ENCODE data around the gene LPP. TPM values are rescaled to one million over a fixed set of nuclear protein-coding genes. Genes with fewer than 3 reads are reported as not detected.

LPP gene
- total and polyA plus RNA-seq, 9 of the 15 experiments (the other 6 are each of a cell fraction or from before 2014, with no cell fraction given), result 0.07 to 0.18 TPM; not detected in 7

- TF ChIP-seq KLF13 (tag; IDR thresholded peaks at IDR 0.05; ENCODE audit: borderline replicate concordance, low read depth) (no peak), HIVEP1 (CRISPR knock-in tag; IDR thresholded peaks at IDR 0.05) (no peak), SNRNP70 (optimal IDR thresholded peaks at IDR 0.05; ENCODE audit: low read depth, low read length) (no peak), VEZF1 (CRISPR knock-in tag; IDR thresholded peaks at IDR 0.05) (no peak), PPARD (CRISPR knock-in tag; IDR thresholded peaks at IDR 0.05) (no peak)
Measured at GRCh38 chr3:188936597-188937107, 782.7 kb downstream of the LPP start (continued).

DNA sequence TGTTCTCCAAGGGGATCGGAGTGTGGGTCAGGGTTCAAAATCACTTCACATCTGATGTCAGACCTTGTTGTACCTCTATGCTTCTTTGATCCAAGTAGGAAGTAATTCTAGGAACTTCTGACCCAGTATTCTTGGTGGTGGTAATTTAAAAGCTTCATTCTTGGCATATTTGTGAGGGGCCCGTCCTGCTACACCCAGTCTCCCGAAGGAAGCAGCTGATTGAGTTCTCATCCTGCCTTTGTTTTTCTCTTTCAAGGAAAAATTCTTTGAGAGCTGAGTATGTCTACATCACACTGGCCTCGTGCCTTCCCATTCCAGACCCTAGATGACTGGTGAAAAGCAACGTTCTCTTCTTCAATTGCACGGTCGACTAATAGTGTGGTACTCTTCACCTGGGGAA, 783.4 kb downstream of the LPP start:
- intact Hi-C loops (cut with micrococcal nuclease) (no loop called here), in situ Hi-C loops (cut with MboI) (no loop called here)
- FAIRE-seq (no peak), DNase-seq (ENCODE audit: extremely low read depth in 1 of 4, low spot score in 3 of 4) (no peak), ATAC-seq (no peak)
- Histone ChIP-seq H3K9me3 (replicated peaks; ENCODE audit: control insufficient read depth, insufficient read depth, low read depth, low read length) (no peaks in the 10 kb centered on the region), H3K79me2 (ENCODE audit: control insufficient read depth, insufficient read depth, low read length) (no peaks in the 10 kb centered on the region), H3K36me3 (ENCODE audit: control insufficient read depth, insufficient read depth, low read length) (no peaks in the 10 kb centered on the region), H3K27ac (ENCODE audit: extremely low read depth, low read depth, low read length) (no peak overlapping the region), H4K20me1 (replicated peaks; ENCODE audit: control insufficient read depth, insufficient read depth, low read length) (no peaks in the 10 kb centered on the region), H3K9ac (ENCODE audit: insufficient read depth in 1 of 2, low read depth in 2 of 2, low read length in 2 of 2) (no peak overlapping the region), H2AFZ (ENCODE audit: low read depth, low read length) (no peak overlapping the region), H3K4me1 (replicated peaks in 1 of 2; ENCODE audit: control insufficient read depth in 2 of 2, insufficient read depth in 2 of 2, low read length in 2 of 2) (no peaks in the 10 kb centered on the region), H3K9me1 (ENCODE audit: control insufficient read depth, insufficient read depth, low read length) (no peaks in the 10 kb centered on the region), H3K27me3 (ENCODE audit: control insufficient read depth in 2 of 2, insufficient read depth in 2 of 2, low read length in 2 of 2) (no peaks in the 10 kb centered on the region), H3K4me3 (no peak overlapping the region), H3K4me2 (ENCODE audit: insufficient read depth, low read length) (no peak overlapping the region)
- TF ChIP-seq CCAR2 (IDR thresholded peaks at IDR 0.05; ENCODE audit: low read depth, low read length) (no peak), FUS (optimal IDR thresholded peaks at IDR 0.05; ENCODE audit: low read depth, low read length) (no peak), CEBPG (CRISPR knock-in tag; IDR thresholded peaks at IDR 0.05) (no peak), CEBPG (tag; conservative IDR thresholded peaks at IDR 0.05 in 1 of 2, IDR thresholded peaks at IDR 0.05 in 1 of 2) (no peak), NELFE (IDR thresholded peaks at IDR 0.05; ENCODE audit: insufficient read depth, insufficient read length) (no peak), RBM25 (IDR thresholded peaks at IDR 0.05; ENCODE audit: low read depth, low read length, severe bottlenecking) (no peak), MAZ (CRISPR knock-in tag; conservative IDR thresholded peaks at IDR 0.05 in 1 of 2, IDR thresholded peaks at IDR 0.05 in 1 of 2) (no peak), THRA (IDR thresholded peaks at IDR 0.05) (no peak), FOXA3 (CRISPR knock-in tag; conservative IDR thresholded peaks at IDR 0.05 in 1 of 2, IDR thresholded peaks at IDR 0.05 in 1 of 2) (no peak), HSF4 (CRISPR knock-in tag; IDR thresholded peaks at IDR 0.05; ENCODE audit: borderline replicate concordance) (no peak)
- TF ChIP-seq, protein P1, sequence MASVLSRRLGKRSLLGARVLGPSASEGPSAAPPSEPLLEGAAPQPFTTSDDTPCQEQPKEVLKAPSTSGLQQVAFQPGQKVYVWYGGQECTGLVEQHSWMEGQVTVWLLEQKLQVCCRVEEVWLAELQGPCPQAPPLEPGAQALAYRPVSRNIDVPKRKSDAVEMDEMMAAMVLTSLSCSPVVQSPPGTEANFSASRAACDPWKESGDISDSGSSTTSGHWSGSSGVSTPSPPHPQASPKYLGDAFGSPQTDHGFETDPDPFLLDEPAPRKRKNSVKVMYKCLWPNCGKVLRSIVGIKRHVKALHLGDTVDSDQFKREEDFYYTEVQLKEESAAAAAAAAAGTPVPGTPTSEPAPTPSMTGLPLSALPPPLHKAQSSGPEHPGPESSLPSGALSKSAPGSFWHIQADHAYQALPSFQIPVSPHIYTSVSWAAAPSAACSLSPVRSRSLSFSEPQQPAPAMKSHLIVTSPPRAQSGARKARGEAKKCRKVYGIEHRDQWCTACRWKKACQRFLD (CRISPR knock-in tag; IDR thresholded peaks at IDR 0.05), result no peak
- ChIA-PET CTCF (ENCODE audit: low intra/inter-chr PET ratio) (no interaction called here), POLR2A (no interaction called here)
- no TSS peak for BruUV-seq (replicated peaks)
- 1% methylated on average over 7 of the region's 7 CpGs for WGBS (ENCODE audit: insufficient coverage, low coverage, missing lambda C conversion rate)

Measured in K562 (cell line).